Muscle of leg (tissue), 11 donors: Measurements from ENCODE around the gene SPSB3. TPM values are rescaled to one million over a fixed set of nuclear protein-coding genes. Genes with fewer than 3 reads are reported as not detected.
A peak's percentile ranks its signal among the peaks of the same experiment; 100 is the strongest.

Source experiments
- DNase-seq: peaks from one replicate; pipeline ENCODE4 v3.0.0; 2013
- H3K27ac ChIP-seq: one replicate; pipeline ENCODE4 v1.5.1; 2013; ENCODE audit warnings: mild to moderate bottlenecking, low read length, control low read depth
- H3K27me3 ChIP-seq: one replicate; pipeline ENCODE4 v1.6.1; 2013; ENCODE audit warnings: low read length; ENCODE audit not compliant: control insufficient read depth, insufficient read depth
- H3K36me3 ChIP-seq: one replicate; pipeline ENCODE4 v1.6.1; 2013; ENCODE audit warnings: low read length; ENCODE audit not compliant: control insufficient read depth, insufficient read depth
- H3K4me1 ChIP-seq: one replicate; pipeline ENCODE4 v1.6.1; 2013; ENCODE audit warnings: low read length; ENCODE audit not compliant: control insufficient read depth, insufficient read depth
- H3K4me3 ChIP-seq: one replicate; pipeline ENCODE4 v1.5.1; 2013; ENCODE audit warnings: low read length, control low read depth
- H3K9me3 ChIP-seq: replicated peaks from 2 replicates; pipeline ENCODE4 v1.6.1; 2013; ENCODE audit warnings: low read depth, low read length; ENCODE audit not compliant: control insufficient read depth
- WGBS: methylation state at CpG from one replicate; pipeline ENCODE4 v1.1.5; 2013; ENCODE audit warnings: missing lambda C conversion rate; ENCODE audit not compliant: insufficient coverage; 5-methylcytosine and 5-hydroxymethylcytosine counted together
- polyA plus RNA-seq, 8 donors: library from polyadenylated mRNA; unstranded; fragments of 120-200 nt; gene quantifications; one replicate each; pipeline versions ENCODE4 v1.2.1 to v1.2.3, GENCODE V29; 2013; ENCODE audit warnings: inconsistent platforms in 1 of 8, low replicate concordance in 1 of 8; ENCODE audit not compliant: insufficient read length in 8 of 8, insufficient read depth in 1 of 8
- total RNA-seq: library from RNA; stranded (reverse); fragments of 120-200 nt; gene quantifications from one replicate; pipeline ENCODE4 v1.2.4, GENCODE V29; 2013

Gene SPSB3
- total and polyA plus RNA-seq, 9 donors, result 21.0 to 35.1 (median 24.7) TPM

GRCh38 chr16:1817716-1818115, 35.3 kb upstream of the SPSB3 start:
- Histone ChIP-seq H3K4me3 (no peak overlapping the region), H3K4me1 (peaks cover 3% of the 10 kb centered on the region), H3K27ac (no peak overlapping the region), H3K27me3 (no peaks in the 10 kb centered on the region), H3K36me3 (peaks cover 59% of the 10 kb centered on the region), H3K9me3 (no peaks in the 10 kb centered on the region)
- DNase-seq, result no peak
- WGBS, result 91% methylated on average over 15 of the region's 17 CpGs

GRCh38 chr16:1817276-1817589, 34.9 kb upstream of the SPSB3 start:
- WGBS, result 94% methylated on average over 9 of the region's 9 CpGs
- peaks cover 54% of the 10 kb centered on the region for H3K36me3 ChIP-seq
- DNase-seq, result no peak

GRCh38 chr16:1816396-1817275, 34.3 kb upstream of the SPSB3 start:
- Histone ChIP-seq H3K4me1 (peaks cover 4% of the 10 kb centered on the region), H3K27ac (no peak overlapping the region), H3K36me3 (peaks cover 49% of the 10 kb centered on the region), H3K27me3 (no peaks in the 10 kb centered on the region), H3K9me3 (no peaks in the 10 kb centered on the region), H3K4me3 (no peak overlapping the region)
- no peak for DNase-seq
- 92% methylated on average over 34 of the region's 40 CpGs for WGBS

More at GRCh38 chr16:1817276-1817589, 34.9 kb upstream of the SPSB3 start:
- Histone ChIP-seq H3K4me3 (no peak overlapping the region), H3K9me3 (no peaks in the 10 kb centered on the region), H3K27ac (no peak overlapping the region), H3K4me1 (peaks cover 4% of the 10 kb centered on the region), H3K27me3 (no peaks in the 10 kb centered on the region)

GRCh38 chr16:1815461-1815860, 33.1 kb upstream of the SPSB3 start:
- DNase-seq, result no peak
- Histone ChIP-seq H3K4me1 (peaks cover 4% of the 10 kb centered on the region), H3K27ac (no peak overlapping the region), H3K9me3 (no peaks in the 10 kb centered on the region), H3K27me3 (no peaks in the 10 kb centered on the region), H3K36me3 (peaks cover 45% of the 10 kb centered on the region), H3K4me3 (no peak overlapping the region)
- 92% methylated on average over 4 of the region's 11 CpGs for WGBS

- peak; percentile 60 for DNase-seq
- Histone ChIP-seq H3K27ac (no peak overlapping the region), H3K9me3 (no peaks in the 10 kb centered on the region), H3K36me3 (peaks cover 51% of the 10 kb centered on the region), H3K4me1 (peaks cover 4% of the 10 kb centered on the region), H3K27me3 (no peaks in the 10 kb centered on the region), H3K4me3 (no peak overlapping the region)
- WGBS, result 10% methylated on average over 2 of the region's 17 CpGs
These were observed 30.4 kb upstream of the SPSB3 start for GRCh38 chr16:1812732-1813163.

GRCh38 chr16:1810536-1810935, 28.2 kb upstream of the SPSB3 start:
- no peak overlapping the region for H3K4me3 ChIP-seq
- H3K27ac ChIP-seq, result no peak overlapping the region
- peaks cover 4% of the 10 kb centered on the region for H3K4me1 ChIP-seq
- no peak for DNase-seq
- no peaks in the 10 kb centered on the region for H3K27me3 ChIP-seq
- H3K36me3 ChIP-seq, result peaks cover 50% of the 10 kb centered on the region
- WGBS, result 85% methylated on average over 13 of the region's 16 CpGs
- H3K9me3 ChIP-seq, result peaks cover 2% of the 10 kb centered on the region

GRCh38 chr16:1810106-1810505, 27.7 kb upstream of the SPSB3 start:
- peaks cover 46% of the 10 kb centered on the region for H3K36me3 ChIP-seq
- no peak overlapping the region for H3K27ac ChIP-seq
- no peak overlapping the region for H3K4me3 ChIP-seq
- peaks cover 4% of the 10 kb centered on the region for H3K4me1 ChIP-seq
- 93% methylated on average over 6 of the region's 16 CpGs for WGBS
- DNase-seq, result no peak
- H3K27me3 ChIP-seq, result no peaks in the 10 kb centered on the region
- H3K9me3 ChIP-seq, result peaks cover 2% of the 10 kb centered on the region

- no peak overlapping the region for H3K4me3 ChIP-seq
- H3K27ac ChIP-seq, result no peak overlapping the region
- DNase-seq, result no peak
- H3K9me3 ChIP-seq, result peaks cover 2% of the 10 kb centered on the region
- H3K4me1 ChIP-seq, result peaks cover 4% of the 10 kb centered on the region
- H3K36me3 ChIP-seq, result peaks cover 46% of the 10 kb centered on the region
- no peaks in the 10 kb centered on the region for H3K27me3 ChIP-seq
- 69% methylated on average over 25 of the region's 28 CpGs for WGBS
These were observed 27.0 kb upstream of the SPSB3 start for GRCh38 chr16:1809281-1809801.

GRCh38 chr16:1808691-1809090, 26.3 kb upstream of the SPSB3 start:
- Histone ChIP-seq H3K9me3 (peaks cover 2% of the 10 kb centered on the region), H3K27me3 (no peaks in the 10 kb centered on the region), H3K4me3 (no peak overlapping the region), H3K4me1 (peaks cover 4% of the 10 kb centered on the region), H3K27ac (no peak overlapping the region), H3K36me3 (peaks cover 46% of the 10 kb centered on the region)
- no peak for DNase-seq
- 90% methylated on average over 15 of the region's 18 CpGs for WGBS

GRCh38 chr16:1807626-1808025, 25.3 kb upstream of the SPSB3 start:
- no peak for DNase-seq

More at GRCh38 chr16:1807626-1808025, 25.3 kb upstream of the SPSB3 start:
- WGBS, result 100% methylated on average over 3 of the region's 10 CpGs
- Histone ChIP-seq H3K27me3 (no peaks in the 10 kb centered on the region), H3K36me3 (peaks cover 46% of the 10 kb centered on the region), H3K4me3 (no peak overlapping the region), H3K9me3 (peaks cover 2% of the 10 kb centered on the region), H3K4me1 (no peaks in the 10 kb centered on the region), H3K27ac (no peak overlapping the region)
